Stimulated activated memory B cell treated with anti-CD40 and anti-IgM and Interleukin-4, amounts not matched to agents 10 μg/mL and 1 μg/mL and 100 μg/mL, for 72 hours (primary cell): ENCODE data around the gene NUCB1.

Source experiments
- ATAC-seq: fragments of 150-1000 bp; cut with Tn5 transposase; 2 replicates; pipeline ENCODE4 v1.10.0; 2021
- H3K27ac Mint-ChIP-seq: one replicate; pipeline ENCODE4 v1.8.0; 2022; ENCODE audit warnings: mild to moderate bottlenecking, mixed read lengths
- H3K27me3 Mint-ChIP-seq: one replicate; pipeline ENCODE4 v1.8.0; 2022; ENCODE audit warnings: mixed read lengths
- H3K36me3 Mint-ChIP-seq: one replicate; pipeline ENCODE4 v1.8.0; 2022; ENCODE audit warnings: mixed read lengths
- H3K4me1 Mint-ChIP-seq: one replicate; pipeline ENCODE4 v1.8.0; 2022; ENCODE audit warnings: mixed read lengths
- H3K4me3 Mint-ChIP-seq: one replicate; pipeline ENCODE4 v1.8.0; 2022; ENCODE audit warnings: mild to moderate bottlenecking, moderate library complexity, mixed read lengths
- H3K9me3 Mint-ChIP-seq: one replicate; pipeline ENCODE4 v1.8.0; 2022; ENCODE audit warnings: mixed read lengths

NUCB1 gene

GRCh38 chr19:48967346-48968178 is 67.5 kb downstream of the NUCB1 start:
- ATAC-seq, result no peak
- Mint-ChIP-seq H3K4me1 (peaks cover 68% of the 10 kb centered on the region), H3K27me3 (no peaks in the 10 kb centered on the region), H3K4me3 (peak overlapping the region; percentile 100), H3K27ac (peak overlapping the region; percentile 100), H3K9me3 (no peaks in the 10 kb centered on the region), H3K36me3 (peaks cover 43% of the 10 kb centered on the region)

GRCh38 chr19:48968179-48968661 is 68.1 kb downstream of the NUCB1 start:
- no peak overlapping the region for H3K4me3 Mint-ChIP-seq
- peak overlapping the region; percentile 100 for H3K27ac Mint-ChIP-seq
- no peaks in the 10 kb centered on the region for H3K27me3 Mint-ChIP-seq
- peaks cover 62% of the 10 kb centered on the region for H3K4me1 Mint-ChIP-seq
- no peaks in the 10 kb centered on the region for H3K9me3 Mint-ChIP-seq
- H3K36me3 Mint-ChIP-seq, result peaks cover 49% of the 10 kb centered on the region
- no peak for ATAC-seq

GRCh38 chr19:48968813-48969218 is 68.7 kb downstream of the NUCB1 start:
- no peaks in the 10 kb centered on the region for H3K9me3 Mint-ChIP-seq
- no peak for ATAC-seq
- no peak overlapping the region for H3K4me3 Mint-ChIP-seq
- H3K27ac Mint-ChIP-seq, result peak overlapping the region; percentile 100
- no peaks in the 10 kb centered on the region for H3K27me3 Mint-ChIP-seq
- H3K4me1 Mint-ChIP-seq, result peaks cover 56% of the 10 kb centered on the region
- H3K36me3 Mint-ChIP-seq, result peaks cover 50% of the 10 kb centered on the region

GRCh38 chr19:48969276-48970138 is 69.4 kb downstream of the NUCB1 start:
- H3K36me3 Mint-ChIP-seq, result peaks cover 57% of the 10 kb centered on the region
- ATAC-seq, result no peak

DNA sequence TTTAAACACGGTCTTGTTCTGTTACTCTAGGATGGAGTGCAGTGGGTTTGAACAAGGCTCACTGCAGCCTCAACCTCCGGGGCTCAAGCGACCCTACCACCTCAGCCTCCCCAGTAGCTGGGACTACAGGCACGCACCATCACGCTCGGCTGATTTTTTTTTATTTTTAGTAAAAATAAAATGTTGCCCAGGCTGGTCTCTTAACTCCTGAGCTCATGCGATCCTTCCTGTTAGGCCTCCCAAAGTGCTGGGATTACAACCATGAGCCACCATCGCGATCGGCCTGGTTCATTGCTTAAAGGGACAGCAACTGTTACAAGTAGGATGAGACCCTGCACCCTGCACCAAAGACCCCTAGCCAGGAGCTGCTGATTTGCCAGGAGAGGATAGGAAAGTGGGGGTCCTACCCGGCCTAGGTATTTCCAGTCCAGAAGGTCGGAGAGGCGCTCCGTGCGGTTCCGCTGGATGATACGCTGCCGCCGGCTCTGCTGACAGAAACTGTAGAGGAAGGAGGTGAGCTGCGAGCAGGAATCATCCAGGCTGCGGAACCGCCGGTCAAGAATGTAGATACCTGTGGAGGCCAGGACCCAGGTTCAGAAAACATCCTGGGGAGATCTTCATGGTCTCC is 70.1 kb downstream of the NUCB1 start:
- H3K4me3 Mint-ChIP-seq, result no peak overlapping the region
- peaks cover 58% of the 10 kb centered on the region for H3K36me3 Mint-ChIP-seq
- no peaks in the 10 kb centered on the region for H3K9me3 Mint-ChIP-seq
- no peak for ATAC-seq
- H3K27me3 Mint-ChIP-seq, result no peaks in the 10 kb centered on the region
- H3K4me1 Mint-ChIP-seq, result peaks cover 41% of the 10 kb centered on the region
- no peak overlapping the region for H3K27ac Mint-ChIP-seq

More at GRCh38 chr19:48969276-48970138, 69.4 kb downstream of the NUCB1 start:
- no peaks in the 10 kb centered on the region for H3K27me3 Mint-ChIP-seq
- no peaks in the 10 kb centered on the region for H3K9me3 Mint-ChIP-seq
- peaks cover 49% of the 10 kb centered on the region for H3K4me1 Mint-ChIP-seq
- no peak overlapping the region for H3K27ac Mint-ChIP-seq
- H3K4me3 Mint-ChIP-seq, result no peak overlapping the region

GRCh38 chr19:48970923-48971395 is 70.8 kb downstream of the NUCB1 start:
- no peaks in the 10 kb centered on the region for H3K9me3 Mint-ChIP-seq
- no peak overlapping the region for H3K27ac Mint-ChIP-seq
- H3K36me3 Mint-ChIP-seq, result peaks cover 50% of the 10 kb centered on the region
- peak; percentile 77 for ATAC-seq
- no peaks in the 10 kb centered on the region for H3K27me3 Mint-ChIP-seq
- peaks cover 36% of the 10 kb centered on the region for H3K4me1 Mint-ChIP-seq
- no peak overlapping the region for H3K4me3 Mint-ChIP-seq
